ENCODE results near the gene CCL7.

CCL7 gene

GRCh38 chr17:34248511-34249024 is 21.5 kb upstream of the CCL7 start:
- DNase-seq = peak; percentile 37

GRCh38 chr17:34249061-34249460 is 21.0 kb upstream of the CCL7 start:
- DNase-seq = no peak

- DNase-seq = no peak
Measured at GRCh38 chr17:34249478-34249877, 20.5 kb upstream of the CCL7 start.

GRCh38 chr17:34251186-34251585 is 18.8 kb upstream of the CCL7 start:
- DNase-seq = no peak

- peak; percentile 88 for DNase-seq
Measured at GRCh38 chr17:34252095-34252443, 18.0 kb upstream of the CCL7 start.

GRCh38 chr17:34252444-34253138 is 17.4 kb upstream of the CCL7 start:
- peak; percentile 98 for DNase-seq

GRCh38 chr17:34253139-34253525 is 16.9 kb upstream of the CCL7 start:
- DNase-seq = no peak

- DNase-seq = peak; percentile 82
Measured at GRCh38 chr17:34254146-34254545, 15.9 kb upstream of the CCL7 start.

GRCh38 chr17:34254651-34255380 is 15.2 kb upstream of the CCL7 start, which contains the start of gene CCL2:
Gene CCL2 (plus strand): TSS chr17:34255285. CDS start chr17:34255350, 65 bp downstream.
- DNase-seq = peak; percentile 89

- peak; percentile 23 for DNase-seq
Measured at GRCh38 chr17:34255381-34255732, 14.7 kb upstream of the CCL7 start.

- no peak for DNase-seq
Measured at GRCh38 chr17:34255841-34256240, 14.2 kb upstream of the CCL7 start.

- DNase-seq = no peak
Measured at GRCh38 chr17:34257299-34257985, 12.6 kb upstream of the CCL7 start.

GRCh38 chr17:34257986-34258326 is 12.1 kb upstream of the CCL7 start:
- no peak for DNase-seq

- DNase-seq = peak; percentile 59
Measured at GRCh38 chr17:34259146-34259545, 10.9 kb upstream of the CCL7 start.

GRCh38 chr17:34260861-34261260 is 9.2 kb upstream of the CCL7 start:
- no peak for DNase-seq

- DNase-seq = no peak
Measured at GRCh38 chr17:34261568-34262337, 8.3 kb upstream of the CCL7 start.

- DNase-seq = no peak
Measured at GRCh38 chr17:34265711-34266110, 4.3 kb upstream of the CCL7 start.

GRCh38 chr17:34275881-34276280 is 5.9 kb downstream of the CCL7 start:
- DNase-seq = peak; percentile 61

- no peak for DNase-seq
Measured at GRCh38 chr17:34276826-34277225, 6.8 kb downstream of the CCL7 start.

- DNase-seq = no peak
Measured at GRCh38 chr17:34283571-34283970, 13.6 kb downstream of the CCL7 start.

- no peak for DNase-seq
Measured at GRCh38 chr17:34285286-34285792, 15.3 kb downstream of the CCL7 start, which contains the start of gene CCL11. Gene CCL11 (plus strand): TSS chr17:34285742. CDS start chr17:34285809, 67 bp downstream.

GRCh38 chr17:34287875-34288274 is 17.9 kb downstream of the CCL7 start:
- DNase-seq = no peak

GRCh38 chr17:34290586-34290985 is 20.6 kb downstream of the CCL7 start:
- no peak for DNase-seq
